ENCODE results near the gene RIT1. TPM values are rescaled to one million over a fixed set of nuclear protein-coding genes. Genes with fewer than 3 reads are reported as not detected.

The RIT1 gene
- 10 to 100 TPM; 19.1 to 21.1 TPM for total RNA-seq

GRCh38 chr1:155911156-155912055, at the start of gene RIT1:
RIT1 (minus strand) TSS chr1:155911349; CDS start chr1:155910761, 588 bp downstream.
- Mint-ChIP-seq H3K4me3 (peak within 1 kb of the TSS; percentile 97), H3K36me3 (peaks cover 43% of the 10 kb centered on the region)
- POLR2A ChIA-PET = interaction anchor here (0.5 to 1.7 kb wide), 7 partner anchors 22 to 1305 kb away, joined by 3 to 4 read pairs (median 4); partner anchors contain the start of genes ARHGEF2 and KHDC4

GRCh38 chr1:155960081-155960745, 49.1 kb upstream of the RIT1 start:
- peak overlapping the region; percentile 73 for H3K27ac Mint-ChIP-seq
- H3K36me3 Mint-ChIP-seq = peaks cover 51% of the 10 kb centered on the region
- CTCF ChIA-PET = interaction anchor here (0.8 to 1.4 kb wide), 2 partner anchors 26 to 29 kb away, joined by 3 to 9 read pairs; no protein-coding TSS in a partner anchor
- POLR2A ChIA-PET = no interaction called here
- no peaks in the 10 kb centered on the region for H3K27me3 Mint-ChIP-seq
- DNase-seq = no peak
- peaks cover 12% of the 10 kb centered on the region for H3K4me1 Mint-ChIP-seq (ENCODE audit: low read depth)
- intact Hi-C loops (cut with micrococcal nuclease) = no loop called here
- H3K4me3 Mint-ChIP-seq = no peak overlapping the region
- H3K9me3 Mint-ChIP-seq = no peaks in the 10 kb centered on the region

More at GRCh38 chr1:155911156-155912055, at the start of gene RIT1:
- Mint-ChIP-seq H3K4me1 (ENCODE audit: low read depth) (peaks cover 22% of the 10 kb centered on the region), H3K9me3 (no peaks in the 10 kb centered on the region), H3K27me3 (no peaks in the 10 kb centered on the region), H3K27ac (peak within 1 kb of the TSS; percentile 96)
- DNase-seq = peak; percentile 90
- intact Hi-C loops (cut with micrococcal nuclease) = loop anchor here (1.0 to 10.0 kb wide), 4 partner anchors 23 to 227 kb away; partner anchors contain the start of genes DAP3, KHDC4, LAMTOR2 and SYT11
- CTCF ChIA-PET = interaction anchor here (0.7 kb wide), 1 partner anchor 18 kb away, joined by 4 read pairs; no protein-coding TSS in a partner anchor

- Mint-ChIP-seq H3K4me3 (no peak overlapping the region), H3K9me3 (no peaks in the 10 kb centered on the region), H3K27ac (peak overlapping the region; percentile 39), H3K27me3 (no peaks in the 10 kb centered on the region), H3K4me1 (ENCODE audit: low read depth) (peaks cover 8% of the 10 kb centered on the region), H3K36me3 (peaks cover 61% of the 10 kb centered on the region)
- ChIA-PET POLR2A (interaction anchor here (0.6 to 1.2 kb wide), 3 partner anchors 10 to 223 kb away, joined by 3 read pairs; no protein-coding TSS in a partner anchor), CTCF (interaction anchor here (1.2 to 1.3 kb wide), 2 partner anchors 10 to 20 kb away, joined by 4 read pairs; no protein-coding TSS in a partner anchor)
- intact Hi-C loops (cut with micrococcal nuclease) = no loop called here
- no peak for DNase-seq
These were observed 46.3 kb upstream of the RIT1 start for GRCh38 chr1:155957411-155957915.

GRCh38 chr1:155954645-155955044, 43.5 kb upstream of the RIT1 start:
- CTCF ChIA-PET = no interaction called here
- no peaks in the 10 kb centered on the region for H3K4me1 Mint-ChIP-seq (ENCODE audit: low read depth)
- no peak overlapping the region for H3K4me3 Mint-ChIP-seq
- intact Hi-C loops (cut with micrococcal nuclease) = no loop called here
- no peaks in the 10 kb centered on the region for H3K9me3 Mint-ChIP-seq
- peaks cover 58% of the 10 kb centered on the region for H3K36me3 Mint-ChIP-seq
- no peak overlapping the region for H3K27ac Mint-ChIP-seq
- H3K27me3 Mint-ChIP-seq = no peaks in the 10 kb centered on the region
- DNase-seq = no peak
- POLR2A ChIA-PET = interaction anchor here (1.0 kb wide), 1 partner anchor 24 kb away, joined by 3 read pairs; no protein-coding TSS in a partner anchor

- DNase-seq = no peak
- no peak overlapping the region for H3K4me3 Mint-ChIP-seq
- intact Hi-C loops (cut with micrococcal nuclease) = no loop called here
- peaks cover 51% of the 10 kb centered on the region for H3K36me3 Mint-ChIP-seq
- ChIA-PET POLR2A (no interaction called here), CTCF (interaction anchor here (2.7 kb wide), 1 partner anchor 14 kb away, joined by 8 read pairs; no protein-coding TSS in a partner anchor)
- no peaks in the 10 kb centered on the region for H3K27me3 Mint-ChIP-seq
- peaks cover 7% of the 10 kb centered on the region for H3K4me1 Mint-ChIP-seq (ENCODE audit: low read depth)
- H3K27ac Mint-ChIP-seq = peak overlapping the region; percentile 38
- H3K9me3 Mint-ChIP-seq = no peaks in the 10 kb centered on the region
These were observed 41.3 kb upstream of the RIT1 start for GRCh38 chr1:155952505-155952890.

GRCh38 chr1:155951753-155952504, 40.8 kb upstream of the RIT1 start:
- Mint-ChIP-seq H3K4me1 (ENCODE audit: low read depth) (peaks cover 12% of the 10 kb centered on the region), H3K9me3 (no peaks in the 10 kb centered on the region), H3K4me3 (no peak overlapping the region), H3K36me3 (peaks cover 50% of the 10 kb centered on the region), H3K27ac (peak overlapping the region; percentile 45), H3K27me3 (no peaks in the 10 kb centered on the region)
- DNase-seq = no peak
- POLR2A ChIA-PET = interaction anchor here (0.5 kb wide), 1 partner anchor 17 kb away, joined by 3 read pairs; no protein-coding TSS in a partner anchor
- CTCF ChIA-PET = interaction anchor here (2.7 kb wide), 1 partner anchor 14 kb away, joined by 8 read pairs; no protein-coding TSS in a partner anchor
- intact Hi-C loops (cut with micrococcal nuclease) = no loop called here

GRCh38 chr1:155950829-155951228, 39.7 kb upstream of the RIT1 start:
- DNase-seq = no peak
- intact Hi-C loops (cut with micrococcal nuclease) = no loop called here
- H3K36me3 Mint-ChIP-seq = peaks cover 60% of the 10 kb centered on the region
- ChIA-PET POLR2A (no interaction called here), CTCF (interaction anchor here (2.7 kb wide), 1 partner anchor 13 kb away, joined by 8 read pairs; no protein-coding TSS in a partner anchor)
- H3K27ac Mint-ChIP-seq = no peak overlapping the region
- H3K4me3 Mint-ChIP-seq = no peak overlapping the region
- peaks cover 23% of the 10 kb centered on the region for H3K4me1 Mint-ChIP-seq (ENCODE audit: low read depth)
- H3K27me3 Mint-ChIP-seq = no peaks in the 10 kb centered on the region
- no peaks in the 10 kb centered on the region for H3K9me3 Mint-ChIP-seq

GRCh38 chr1:155947741-155948140, 36.6 kb upstream of the RIT1 start:
- CTCF ChIA-PET = interaction anchor here (0.6 to 2.9 kb wide), 5 partner anchors 9 to 42 kb away, joined by 3 to 15 read pairs (median 3); no protein-coding TSS in a partner anchor
- no peaks in the 10 kb centered on the region for H3K9me3 Mint-ChIP-seq
- H3K36me3 Mint-ChIP-seq = peaks cover 42% of the 10 kb centered on the region
- peaks cover 41% of the 10 kb centered on the region for H3K4me1 Mint-ChIP-seq (ENCODE audit: low read depth)
- no peak for DNase-seq
- intact Hi-C loops (cut with micrococcal nuclease) = loop anchor here (2.0 to 10.0 kb wide), 3 partner anchors 41 to 277 kb away; partner anchors contain the start of gene SSR2
- no peaks in the 10 kb centered on the region for H3K27me3 Mint-ChIP-seq
- H3K27ac Mint-ChIP-seq = peak overlapping the region; percentile 98
- no peak overlapping the region for H3K4me3 Mint-ChIP-seq
- POLR2A ChIA-PET = no interaction called here

GRCh38 chr1:155947292-155947691, 36.1 kb upstream of the RIT1 start:
- POLR2A ChIA-PET = no interaction called here
- CTCF ChIA-PET = interaction anchor here (0.6 to 2.9 kb wide), 4 partner anchors 9 to 43 kb away, joined by 3 to 15 read pairs (median 6); no protein-coding TSS in a partner anchor
- H3K4me3 Mint-ChIP-seq = peak overlapping the region; percentile 65
- intact Hi-C loops (cut with micrococcal nuclease) = loop anchor here (2.0 to 10.0 kb wide), 3 partner anchors 42 to 278 kb away; partner anchors contain the start of gene SSR2
- peaks cover 45% of the 10 kb centered on the region for H3K4me1 Mint-ChIP-seq (ENCODE audit: low read depth)
- peaks cover 38% of the 10 kb centered on the region for H3K36me3 Mint-ChIP-seq
- H3K27me3 Mint-ChIP-seq = no peaks in the 10 kb centered on the region
- peak overlapping the region; percentile 98 for H3K27ac Mint-ChIP-seq
- DNase-seq = no peak
- H3K9me3 Mint-ChIP-seq = no peaks in the 10 kb centered on the region

- no peaks in the 10 kb centered on the region for H3K9me3 Mint-ChIP-seq
- ChIA-PET CTCF (interaction anchor here (0.8 to 2.6 kb wide), 9 partner anchors 9 to 150 kb away, joined by 3 to 16 read pairs (median 5); partner anchors contain the start of genes ARHGEF2 and KHDC4), POLR2A (interaction anchor here (0.8 to 3.7 kb wide), 4 partner anchors 12 to 35 kb away, joined by 3 to 44 read pairs (median 10); partner anchors contain the start of genes ARHGEF2 and KHDC4)
- H3K27ac Mint-ChIP-seq = peak overlapping the region; percentile 98
- H3K4me1 Mint-ChIP-seq (ENCODE audit: low read depth) = peaks cover 50% of the 10 kb centered on the region
- intact Hi-C loops (cut with micrococcal nuclease) = loop anchor here (1.0 to 10.0 kb wide), 6 partner anchors 8 to 278 kb away; partner anchors contain the start of genes KHDC4 and SSR2
- H3K27me3 Mint-ChIP-seq = no peaks in the 10 kb centered on the region
- no peak for DNase-seq
- H3K4me3 Mint-ChIP-seq = peak overlapping the region; percentile 65
- H3K36me3 Mint-ChIP-seq = peaks cover 32% of the 10 kb centered on the region
These were observed 35.6 kb upstream of the RIT1 start for GRCh38 chr1:155946633-155947219.
